MM.1S (cell line): ENCODE data around the gene SPOCD1.
A peak's percentile ranks its signal among the peaks of the same experiment; 100 is the strongest.

ENCODE experiments used
- DNase-seq: peaks from one replicate; pipeline ENCODE4 v3.0.0-alpha.2; 2015
- H2AFZ ChIP-seq: fragments of 300-600 bp; sonication (generic); 2 replicates; pipeline ENCODE4 v1.6.0; 2016; ENCODE audit warnings: antibody characterized with exemption, low read length
- H3F3A ChIP-seq: fragments of 300-600 bp; sonication (generic); 2 replicates; pipeline ENCODE4 v1.6.1; 2016; ENCODE audit warnings: mild to moderate bottlenecking, antibody characterized with exemption, low read length, moderate library complexity, mixed read lengths; ENCODE audit not compliant: insufficient read depth
- H3K27ac ChIP-seq: fragments of 300-600 bp; sonication (generic); 2 replicates; pipeline ENCODE4 v1.5.1; 2016; ENCODE audit warnings: mild to moderate bottlenecking, low read length
- H3K27me3 ChIP-seq: fragments of 300-600 bp; sonication (generic); replicated peaks from 2 replicates; pipeline ENCODE4 v1.6.0; 2016; ENCODE audit warnings: low read length; ENCODE audit not compliant: insufficient read depth
- H3K36me3 ChIP-seq: fragments of 300-600 bp; sonication (generic); replicated peaks from 2 replicates; pipeline ENCODE4 v1.6.1; 2016; ENCODE audit warnings: mild to moderate bottlenecking, low read length, mixed read lengths; ENCODE audit not compliant: insufficient read depth
- H3K4me1 ChIP-seq: fragments of 300-600 bp; sonication (generic); 2 replicates; pipeline ENCODE4 v1.6.1; 2016; ENCODE audit warnings: low read length, mixed read lengths
- H3K4me2 ChIP-seq: fragments of 300-600 bp; sonication (generic); 2 replicates; pipeline ENCODE4 v1.6.0; 2016; ENCODE audit warnings: low read depth, low read length
- H3K4me3 ChIP-seq: fragments of 300-600 bp; sonication (generic); 2 replicates; pipeline ENCODE4 v1.5.1; 2016; ENCODE audit warnings: low read length, mixed read lengths
- H3K79me2 ChIP-seq: fragments of 300-600 bp; sonication (generic); 2 replicates; pipeline ENCODE4 v1.6.1; 2016; ENCODE audit warnings: mixed run types, low read length, mixed read lengths
- H3K9ac ChIP-seq: fragments of 300-600 bp; sonication (generic); 2 replicates; pipeline ENCODE4 v1.6.1; 2016; ENCODE audit warnings: low read length, mixed read lengths
- H3K9me2 ChIP-seq: fragments of 300-600 bp; sonication (generic); replicated peaks from 2 replicates; pipeline ENCODE4 v1.6.1; 2016; ENCODE audit warnings: mild to moderate bottlenecking, low read length, mixed read lengths; ENCODE audit not compliant: insufficient read depth
- H3K9me3 ChIP-seq: fragments of 300-600 bp; sonication (generic); replicated peaks from 2 replicates; pipeline ENCODE4 v1.6.1; 2016; ENCODE audit warnings: mild to moderate bottlenecking, low read length, mixed read lengths; ENCODE audit not compliant: insufficient read depth
- H4K20me1 ChIP-seq: fragments of 300-600 bp; sonication (generic); 2 replicates; pipeline ENCODE4 v1.6.1; 2016; ENCODE audit warnings: mild to moderate bottlenecking, low read length, moderate library complexity, mixed read lengths; ENCODE audit not compliant: insufficient read depth
- CTCF ChIP-seq: fragments of 300-600 bp; sonication (generic); IDR thresholded peaks from 2 replicates; pipeline ENCODE4 v1.5.1; 2016; ENCODE audit warnings: antibody characterized with exemption, low read length, mixed read lengths
- EZH2 ChIP-seq: fragments of 300-600 bp; sonication (generic); optimal IDR thresholded peaks from 2 replicates; pipeline ENCODE3; 2017; ENCODE audit warnings: low read depth, mild to moderate bottlenecking, antibody characterized with exemption, low read length, mixed read lengths
- EZH2phosphoT487 ChIP-seq: fragments of 300-600 bp; sonication (generic); IDR thresholded peaks from 2 replicates; pipeline ENCODE4 v1.6.1; 2018; ENCODE audit warnings: antibody characterized with exemption, low read length

The SPOCD1 gene

GRCh38 chr1:31815307-31815645 lies 546 bp downstream of the SPOCD1 start:
- Histone ChIP-seq H3K9me3 (no peaks in the 10 kb centered on the region), H3K9ac (no peak overlapping the region), H3K9me2 (no peaks in the 10 kb centered on the region), H3F3A (no peaks in the 10 kb centered on the region), H3K4me3 (no peak overlapping the region), H2AFZ (peak overlapping the region; percentile 83), H3K4me2 (no peak overlapping the region; the same call in 1 of the 2 replicates), H3K27me3 (no peaks in the 10 kb centered on the region), H4K20me1 (no peaks in the 10 kb centered on the region), H3K36me3 (no peaks in the 10 kb centered on the region), H3K4me1 (0 out of 2 replicates have a peak, but pooled peaks cover 3% of the 10 kb centered on the region), H3K79me2 (no peaks in the 10 kb centered on the region), H3K27ac (no peak overlapping the region)
- TF ChIP-seq EZH2 (no peak), CTCF (no peak), EZH2phosphoT487 (no peak)
- no peak for DNase-seq

- Histone ChIP-seq H3K9ac (no peak overlapping the region), H4K20me1 (no peaks in the 10 kb centered on the region), H3K4me1 (0 out of 2 replicates have a peak, but pooled peaks cover 3% of the 10 kb centered on the region), H3K27ac (no peak overlapping the region), H3K4me2 (no peak overlapping the region), H3K27me3 (no peaks in the 10 kb centered on the region), H3F3A (no peaks in the 10 kb centered on the region), H3K79me2 (no peaks in the 10 kb centered on the region), H3K9me3 (no peaks in the 10 kb centered on the region), H3K36me3 (no peaks in the 10 kb centered on the region), H2AFZ (0 out of 2 replicates have a peak overlapping the region, but pooled peaks have one; percentile 7), H3K9me2 (no peaks in the 10 kb centered on the region), H3K4me3 (no peak overlapping the region)
- no peak for DNase-seq
- TF ChIP-seq EZH2phosphoT487: no peak
- no peak for TF ChIP-seq CTCF
- TF ChIP-seq EZH2: no peak
Observed at GRCh38 chr1:31814631-31815306, 1.1 kb downstream of the SPOCD1 start.

- no peak for DNase-seq
- Histone ChIP-seq H3K4me1 (0 out of 2 replicates have a peak, but pooled peaks cover 3% of the 10 kb centered on the region), H3K27me3 (no peaks in the 10 kb centered on the region), H3K4me3 (no peak overlapping the region), H3F3A (no peaks in the 10 kb centered on the region), H4K20me1 (no peaks in the 10 kb centered on the region), H3K36me3 (no peaks in the 10 kb centered on the region), H3K79me2 (no peaks in the 10 kb centered on the region), H3K9me3 (no peaks in the 10 kb centered on the region), H3K9ac (no peak overlapping the region), H2AFZ (no peak overlapping the region), H3K4me2 (no peak overlapping the region), H3K9me2 (no peaks in the 10 kb centered on the region), H3K27ac (no peak overlapping the region)
- no peak for TF ChIP-seq EZH2phosphoT487
- TF ChIP-seq EZH2: no peak
- TF ChIP-seq CTCF: no peak
Observed at GRCh38 chr1:31814041-31814511, 1.7 kb downstream of the SPOCD1 start.
